Right forelimb (tissue), 1 donor: ENCODE measurements around the gene UST.

Experiments
- DNase-seq: peaks from one replicate; pipeline ENCODE4 v3.0.0-alpha.2; 2018

UST gene, protein sequence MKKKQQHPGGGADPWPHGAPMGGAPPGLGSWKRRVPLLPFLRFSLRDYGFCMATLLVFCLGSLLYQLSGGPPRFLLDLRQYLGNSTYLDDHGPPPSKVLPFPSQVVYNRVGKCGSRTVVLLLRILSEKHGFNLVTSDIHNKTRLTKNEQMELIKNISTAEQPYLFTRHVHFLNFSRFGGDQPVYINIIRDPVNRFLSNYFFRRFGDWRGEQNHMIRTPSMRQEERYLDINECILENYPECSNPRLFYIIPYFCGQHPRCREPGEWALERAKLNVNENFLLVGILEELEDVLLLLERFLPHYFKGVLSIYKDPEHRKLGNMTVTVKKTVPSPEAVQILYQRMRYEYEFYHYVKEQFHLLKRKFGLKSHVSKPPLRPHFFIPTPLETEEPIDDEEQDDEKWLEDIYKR

DNA sequence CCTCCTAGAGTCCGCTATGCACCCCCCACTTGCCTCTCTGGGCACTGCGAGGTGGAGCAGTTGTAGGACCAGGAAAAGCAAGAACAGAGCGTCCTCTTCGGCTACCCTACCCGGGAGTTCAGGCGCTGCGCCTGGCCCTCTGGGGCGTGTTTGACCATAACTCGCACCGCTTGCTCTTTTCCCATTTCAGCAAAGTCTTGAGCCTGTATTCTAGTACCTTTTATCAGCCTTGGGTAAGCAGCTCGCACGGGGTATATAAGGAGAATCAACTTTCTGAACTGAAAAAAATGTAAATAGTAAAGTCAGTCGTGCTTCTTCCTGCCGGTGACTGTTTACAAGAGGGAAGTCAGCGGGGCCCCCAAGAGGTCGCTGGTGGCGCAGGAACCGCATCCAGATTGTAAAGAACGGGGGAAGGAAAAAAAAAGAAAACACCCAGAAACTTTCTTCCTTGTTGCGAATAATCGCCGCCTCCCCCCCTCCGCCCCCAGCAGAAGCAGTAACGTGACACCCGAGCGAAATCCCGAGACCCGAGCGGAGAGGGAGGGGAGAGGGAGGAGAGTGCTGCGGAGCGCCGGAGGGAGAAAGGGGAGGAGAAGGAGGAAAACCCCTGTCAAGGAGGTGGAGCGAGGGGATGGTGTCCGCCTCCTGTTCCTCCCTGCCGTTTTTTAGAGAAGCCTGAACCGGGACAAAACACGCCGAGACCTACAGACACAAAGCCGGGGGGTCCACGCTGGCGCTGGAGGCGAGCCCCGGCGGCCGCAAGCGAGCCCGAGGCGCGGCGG, at the start of gene UST:
TSS of gene UST (plus strand) at position 668 of the 782 bp plus-strand sequence. CDS start 401 bp downstream, outside the sequence.
- peak; percentile 93 for DNase-seq

DNA sequence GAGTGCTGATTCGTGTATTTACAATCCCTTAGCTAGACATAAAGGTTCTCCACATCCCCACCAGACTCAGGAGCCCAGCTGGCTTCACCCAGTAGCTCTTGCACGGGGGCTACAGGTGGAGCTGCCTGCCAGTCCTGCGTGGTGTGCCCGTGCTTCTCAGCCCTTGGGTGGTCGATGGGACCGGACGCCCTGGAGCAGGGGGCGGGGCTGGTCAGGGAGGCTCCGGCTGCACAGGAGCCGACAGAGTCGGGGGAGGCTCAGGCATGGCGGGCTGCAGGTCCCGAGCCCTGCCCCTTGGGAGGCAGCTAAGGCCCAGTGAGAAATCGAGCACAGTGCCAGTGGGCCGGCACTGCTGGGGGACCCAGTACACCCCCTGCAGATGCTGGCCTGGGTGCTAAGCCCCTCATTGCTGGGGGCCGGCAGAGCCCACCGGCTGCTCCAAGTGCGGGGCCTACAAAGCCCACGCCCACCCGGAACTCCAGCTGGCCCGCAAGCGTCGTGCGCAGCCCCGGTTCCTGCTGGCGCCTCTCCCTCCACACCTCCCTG, 48.9 kb upstream of the UST start:
- DNase-seq, result no peak

GRCh38 chr6:148698671-148699180, 48.1 kb upstream of the UST start:
- no peak for DNase-seq

DNA sequence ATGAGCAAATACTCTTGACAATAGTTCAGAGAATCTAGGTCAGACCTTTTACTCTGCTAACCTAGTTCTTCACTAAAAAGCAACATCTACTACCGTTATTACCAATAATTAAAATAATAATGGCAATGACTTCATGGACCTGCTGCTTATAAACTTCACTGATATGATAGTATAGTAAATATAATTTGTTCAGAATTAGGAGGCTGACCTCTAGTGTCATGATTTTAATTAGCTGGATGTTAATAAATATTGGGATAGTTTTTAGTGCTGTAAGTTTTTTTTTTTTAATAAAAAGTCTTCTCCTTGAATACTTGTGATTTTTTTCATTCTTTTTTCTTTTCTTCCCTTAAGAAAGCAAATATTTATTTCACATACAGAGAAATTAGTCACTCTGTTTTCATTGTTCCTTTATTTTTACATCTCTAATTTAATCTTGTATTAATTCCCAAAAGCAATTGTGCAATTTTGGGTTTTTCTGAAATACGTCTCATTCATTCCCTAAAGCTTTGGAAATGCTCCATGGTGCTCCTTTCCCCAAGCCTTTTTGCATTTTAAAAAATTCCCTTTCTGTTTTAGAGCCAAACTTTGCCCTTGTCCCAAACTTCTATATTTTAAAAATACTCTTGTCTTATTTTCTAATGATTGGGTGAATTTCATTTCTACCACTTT, 46.6 kb upstream of the UST start:
- no peak for DNase-seq

DNA sequence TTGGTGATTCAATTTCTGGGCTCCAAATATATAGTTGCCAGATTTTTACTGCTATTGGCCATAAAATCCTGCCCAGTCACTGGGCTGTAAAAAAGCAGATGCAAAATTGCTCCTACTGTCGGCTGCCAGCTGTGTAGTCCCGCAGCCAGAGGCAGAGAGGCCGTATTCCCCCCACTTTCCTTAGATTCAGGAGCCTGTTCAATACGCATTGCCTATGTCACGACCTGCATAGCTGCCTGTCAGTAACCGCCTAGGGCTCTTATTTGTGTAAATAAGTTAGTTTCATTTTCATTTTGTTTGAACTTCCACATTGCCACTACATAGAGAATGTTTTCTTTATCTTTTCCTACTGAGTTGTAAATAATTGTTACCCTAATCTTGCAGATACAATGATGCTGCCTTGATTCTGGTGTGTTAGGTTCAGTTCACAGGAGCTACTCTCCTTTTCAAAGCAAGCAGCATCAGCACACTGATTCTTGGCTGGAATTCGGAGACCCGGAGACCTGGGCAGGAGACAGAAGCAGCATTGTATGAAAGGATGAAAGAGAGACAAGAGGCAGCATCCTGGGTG, 46.0 kb upstream of the UST start:
- no peak for DNase-seq

DNA sequence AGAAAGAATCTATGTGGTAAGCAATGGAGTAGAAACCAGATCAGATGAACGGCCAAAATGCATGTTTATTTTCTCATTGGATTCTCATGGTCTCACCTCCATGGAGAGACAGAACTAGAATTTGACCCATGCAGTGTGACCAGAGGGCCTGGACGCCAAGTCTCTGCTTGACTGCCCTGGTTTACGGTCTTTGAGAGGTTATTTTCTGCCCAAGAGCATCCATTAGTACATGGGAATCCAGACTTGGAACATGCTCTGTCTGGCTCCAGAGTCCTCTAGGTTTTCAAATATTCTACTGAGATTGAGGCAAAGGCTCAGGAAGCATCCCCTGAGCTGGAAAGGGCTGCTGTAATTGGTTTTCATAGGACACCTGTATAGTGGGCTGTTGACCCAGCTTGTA, 45.5 kb upstream of the UST start:
- DNase-seq, result no peak

DNA sequence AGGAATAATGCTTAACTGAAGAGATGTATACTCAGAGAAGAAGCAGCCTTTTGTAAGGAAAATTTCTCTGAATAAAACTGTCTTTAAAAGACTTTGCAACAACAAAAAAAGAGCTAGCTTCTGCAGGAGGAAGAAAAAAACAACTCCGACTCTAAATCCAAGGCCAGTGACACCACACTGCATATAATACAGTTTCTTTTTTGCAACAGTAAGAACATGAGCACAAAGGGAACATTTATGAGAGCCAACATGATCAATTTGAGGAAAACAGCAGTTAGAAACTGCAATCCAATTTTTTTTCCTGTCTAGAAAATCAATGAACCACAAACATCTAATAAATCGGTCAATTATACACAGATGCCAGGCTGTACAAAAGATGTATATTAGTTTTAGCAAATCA, 42.9 kb upstream of the UST start:
- no peak for DNase-seq

- no peak for DNase-seq
These were observed 42.2 kb upstream of the UST start for GRCh38 chr6:148704400-148705246.

DNA sequence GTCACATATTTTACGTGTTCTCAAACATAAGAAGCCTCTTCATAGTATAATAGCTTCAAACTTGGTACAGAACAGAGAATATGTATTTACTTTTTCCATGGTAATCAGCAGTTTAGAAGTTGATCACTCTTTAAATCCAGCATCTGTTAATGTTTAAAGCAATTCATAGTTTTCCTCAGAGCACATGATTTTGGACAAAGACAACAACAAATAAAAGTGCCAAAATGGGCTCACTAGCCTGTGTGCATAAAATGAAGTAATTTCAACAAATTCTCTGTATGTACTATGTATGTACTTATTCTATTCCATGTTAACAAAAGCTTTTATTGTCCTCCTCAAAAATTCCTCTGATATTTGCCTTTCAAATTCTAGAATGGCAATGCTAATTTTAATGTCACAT, 38.1 kb upstream of the UST start:
- DNase-seq, result no peak

GRCh38 chr6:148709577-148709976, 37.3 kb upstream of the UST start:
- no peak for DNase-seq

- no peak for DNase-seq
These were observed 34.8 kb upstream of the UST start for GRCh38 chr6:148711833-148712654.

GRCh38 chr6:148713033-148713738, 33.6 kb upstream of the UST start:
- DNase-seq, result no peak

DNA sequence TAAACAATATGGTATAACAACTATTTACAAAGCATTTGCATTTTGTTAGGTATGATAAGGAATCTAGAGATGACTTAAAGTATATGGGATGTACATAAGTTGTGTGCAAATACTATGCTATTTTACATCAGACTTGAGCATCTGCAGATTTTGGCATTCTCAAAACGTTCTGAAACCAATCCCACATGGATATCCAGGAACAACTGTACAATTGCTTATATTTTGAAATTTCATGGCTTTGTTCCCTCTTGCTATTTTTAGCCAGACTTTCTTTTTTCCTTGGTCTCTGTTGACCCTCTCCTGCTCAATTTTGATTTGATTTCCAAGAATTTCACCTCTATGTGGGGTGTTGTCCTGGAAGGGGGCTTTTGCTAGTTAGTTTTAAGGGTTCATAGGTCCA, 32.9 kb upstream of the UST start:
- no peak for DNase-seq

DNA sequence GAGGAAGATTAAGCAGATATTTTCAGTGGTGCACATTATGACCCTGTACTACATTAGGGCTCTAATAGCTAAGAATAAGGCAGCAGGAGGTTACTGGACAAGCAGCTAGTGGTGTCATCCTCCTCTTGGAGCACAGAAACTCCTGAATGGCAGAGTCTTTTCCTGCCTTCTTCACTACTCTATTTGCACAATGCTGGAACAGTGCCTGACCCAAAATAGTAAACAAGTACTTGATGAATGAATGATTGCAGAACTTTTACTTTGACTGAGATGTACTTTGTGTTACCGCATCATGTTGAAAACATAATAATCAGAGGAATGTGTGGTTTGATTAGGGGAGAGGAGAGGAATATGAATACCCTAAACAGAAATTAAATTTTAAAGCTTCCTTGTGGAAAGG, 30.0 kb upstream of the UST start:
- DNase-seq, result no peak

GRCh38 chr6:148720406-148720805, 26.4 kb upstream of the UST start:
- DNase-seq, result peak; percentile 64

DNA sequence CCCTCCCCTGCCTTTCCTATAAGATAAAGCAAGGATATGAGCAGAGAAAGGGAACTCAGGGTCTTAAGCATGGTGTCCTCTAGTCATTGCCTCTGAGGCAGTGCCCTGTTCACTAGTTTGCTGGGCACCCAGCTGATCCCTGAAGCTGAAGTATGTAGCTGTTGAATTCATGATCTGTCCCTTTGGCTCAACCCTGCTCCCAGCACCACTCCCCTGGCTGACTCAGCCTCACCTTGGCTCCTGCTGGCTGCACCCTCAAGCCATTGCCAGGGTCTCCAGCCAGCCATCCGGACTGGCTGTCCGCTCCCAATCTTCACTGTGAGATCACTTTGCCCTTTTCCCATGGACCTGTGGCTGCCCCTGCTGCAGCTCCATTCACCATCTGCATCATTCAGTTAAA, 25.9 kb upstream of the UST start:
- DNase-seq, result no peak

GRCh38 chr6:148723484-148723883, 23.3 kb upstream of the UST start:
- no peak for DNase-seq

DNA sequence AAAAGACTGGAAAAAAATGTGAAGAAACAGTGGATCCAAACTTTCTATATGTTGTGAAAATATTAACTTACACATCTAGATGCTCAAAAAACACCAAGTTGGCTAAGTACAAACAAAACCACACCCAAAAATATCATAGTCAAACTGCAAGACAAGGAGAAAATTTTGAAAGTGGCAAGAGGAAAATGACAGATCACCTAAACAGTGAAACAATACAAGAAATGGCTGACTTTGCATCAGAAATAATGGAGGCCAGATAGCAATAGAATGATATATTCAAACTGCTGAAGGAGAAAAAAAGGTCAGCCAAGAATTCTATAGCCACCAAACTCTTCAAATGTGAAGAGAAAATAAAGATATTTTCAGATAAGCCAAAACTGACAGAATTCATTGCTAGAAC, 22.4 kb upstream of the UST start:
- DNase-seq, result no peak

DNA sequence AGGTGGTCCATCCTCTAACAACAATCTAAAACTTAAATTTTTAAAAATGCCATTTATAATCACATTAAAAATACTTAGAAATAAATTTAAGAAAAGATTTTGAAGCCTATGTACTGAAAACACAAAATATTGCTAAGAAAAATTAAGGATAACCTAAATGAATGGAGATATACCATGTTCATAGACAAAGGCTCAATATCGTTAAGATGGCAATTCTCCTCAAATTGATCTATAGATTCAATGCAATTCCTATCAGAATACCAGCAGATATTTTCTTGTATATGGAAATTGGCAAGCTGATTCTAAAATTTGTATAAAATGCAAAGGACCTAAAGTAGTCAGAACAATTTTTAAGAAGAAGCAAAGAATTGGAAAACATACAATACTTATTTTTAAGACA, 19.7 kb upstream of the UST start:
- DNase-seq, result no peak

GRCh38 chr6:148735989-148736388, 10.8 kb upstream of the UST start:
- DNase-seq, result no peak
